Stimulated activated CD4-positive, alpha-beta T cell treated with anti-CD3 and anti-CD28 coated beads, Interleukin-1b, Interleukin-23, amount 100 ng/mL, for 48 hours (primary cell): ENCODE measurements around the gene PSTPIP1.

Experiments
- DNase-seq: peaks from one replicate; pipeline ENCODE4 v3.0.0-alpha.2; 2020

PSTPIP1 gene

DNA sequence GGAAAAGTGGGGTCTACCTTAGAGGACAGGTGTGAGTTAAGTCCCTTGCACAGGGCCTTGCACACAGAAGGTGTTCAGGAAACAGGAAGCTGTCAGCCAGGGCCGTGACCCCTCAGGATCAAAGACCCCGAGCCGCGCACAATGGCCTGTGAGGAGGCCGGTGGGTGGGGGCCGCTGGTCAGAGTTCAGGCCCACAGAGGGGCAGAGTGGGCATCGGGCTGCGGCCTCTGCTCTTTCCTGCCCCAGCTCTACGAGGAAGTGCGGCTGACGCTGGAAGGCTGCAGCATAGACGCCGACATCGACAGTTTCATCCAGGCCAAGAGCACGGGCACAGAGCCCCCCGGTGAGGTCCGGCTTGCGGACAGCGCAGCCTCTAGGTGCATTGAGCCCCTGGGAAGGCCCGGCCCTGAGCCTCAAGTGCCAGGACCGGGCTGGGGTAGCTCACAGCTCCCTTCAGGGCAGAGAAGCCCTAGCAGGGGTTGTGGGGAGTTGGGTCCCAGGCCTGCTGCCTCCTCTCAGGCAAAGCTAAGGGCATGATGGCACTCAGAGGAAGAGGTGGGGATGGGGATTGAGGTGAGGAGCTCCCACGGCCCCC is 37.2 kb downstream of the PSTPIP1 start:
- DNase-seq: peak; percentile 1

GRCh38 chr15:77032647-77033416 is 37.9 kb downstream of the PSTPIP1 start:
- peak; percentile 1 for DNase-seq

DNA sequence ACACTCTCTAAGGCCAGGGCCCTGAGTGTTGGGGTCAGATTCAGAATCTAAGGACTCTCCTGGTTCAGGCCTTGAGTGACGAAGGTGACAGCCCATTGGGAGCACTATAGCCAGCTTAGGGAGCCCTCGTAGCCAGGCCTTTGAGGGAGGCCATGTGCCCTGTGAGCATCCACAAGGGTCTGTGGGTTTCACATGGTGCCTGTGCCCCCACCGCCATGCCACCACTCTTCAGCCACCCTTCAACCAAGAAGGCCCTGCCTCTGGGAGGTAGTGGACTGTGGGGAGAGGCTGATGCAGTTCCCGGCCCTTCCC is 38.4 kb downstream of the PSTPIP1 start:
- DNase-seq: peak; percentile 1

- DNase-seq: peak; percentile 1
These were observed 39.1 kb downstream of the PSTPIP1 start for GRCh38 chr15:77033729-77034671.

- peak; percentile 52 for DNase-seq
These were observed 40.0 kb downstream of the PSTPIP1 start for GRCh38 chr15:77034695-77035489.

- DNase-seq: no peak
These were observed 40.7 kb downstream of the PSTPIP1 start for GRCh38 chr15:77035584-77035983.

DNA sequence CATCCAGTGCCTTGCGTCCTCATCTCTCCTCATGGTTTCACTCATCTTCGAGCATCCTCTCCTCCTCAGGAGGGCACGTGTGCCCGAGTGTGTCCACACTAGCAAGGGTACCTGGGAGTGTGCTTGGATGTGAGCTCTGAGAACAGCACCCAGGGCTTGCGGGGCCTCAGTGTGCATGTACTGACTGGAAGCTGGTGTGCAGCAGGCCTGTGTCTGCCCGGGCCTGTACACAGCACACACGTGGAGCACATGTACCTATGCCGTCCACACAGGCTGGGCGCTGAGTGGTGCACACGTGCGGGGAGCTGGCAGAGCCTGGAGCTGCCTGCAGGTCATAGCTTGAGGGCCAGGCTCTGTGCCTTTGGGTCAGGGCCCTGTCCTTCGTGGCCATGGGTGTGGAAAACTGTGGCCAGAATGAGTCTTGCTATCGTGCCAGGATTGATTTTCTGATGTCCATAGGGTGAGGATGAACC is 41.1 kb downstream of the PSTPIP1 start:
- peak; percentile 1 for DNase-seq

DNA sequence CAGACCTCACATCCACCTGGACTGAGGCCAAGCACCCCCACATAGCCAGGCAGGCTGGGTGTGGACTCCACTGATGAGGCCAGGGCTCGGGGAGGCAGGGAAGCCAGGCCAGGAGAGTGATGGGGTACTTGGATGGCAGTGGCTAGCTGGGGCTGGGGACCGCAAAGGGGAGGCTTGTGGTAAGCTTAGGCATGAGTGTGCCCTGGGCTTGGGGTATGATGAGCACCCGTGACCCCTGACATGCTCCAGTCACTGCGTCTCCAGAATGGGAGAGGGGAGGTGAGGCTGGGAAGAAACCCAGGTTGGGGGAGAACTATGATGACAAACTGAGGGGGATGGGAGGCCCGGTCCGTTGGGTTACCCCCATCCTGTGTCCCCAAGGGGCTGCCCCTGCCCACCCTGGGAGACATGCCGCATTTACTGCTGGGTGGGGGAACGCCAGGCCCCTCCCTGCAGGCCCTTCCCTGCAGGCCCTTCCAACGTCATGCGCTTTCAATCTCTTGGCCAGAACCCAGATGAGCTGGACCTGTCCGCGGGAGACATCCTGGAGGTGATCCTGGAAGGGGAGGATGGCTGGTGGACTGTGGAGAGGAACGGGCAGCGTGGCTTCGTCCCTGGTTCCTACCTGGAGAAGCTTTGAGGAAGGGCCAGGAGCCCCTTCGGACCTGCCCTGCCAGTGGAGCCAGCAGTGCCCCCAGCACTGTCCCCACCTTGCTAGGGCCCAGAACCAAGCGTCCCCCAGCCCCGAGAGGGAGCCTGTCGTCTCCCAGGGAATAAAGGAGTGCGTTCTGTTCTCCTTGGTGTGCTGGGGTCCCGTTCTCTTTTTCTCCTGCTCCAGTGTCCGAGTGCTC is 41.8 kb downstream of the PSTPIP1 start:
- no peak for DNase-seq

- peak; percentile 3 for DNase-seq
These were observed 42.7 kb downstream of the PSTPIP1 start for GRCh38 chr15:77037388-77038209.

GRCh38 chr15:77038312-77039216 is 43.6 kb downstream of the PSTPIP1 start:
- no peak for DNase-seq

DNA sequence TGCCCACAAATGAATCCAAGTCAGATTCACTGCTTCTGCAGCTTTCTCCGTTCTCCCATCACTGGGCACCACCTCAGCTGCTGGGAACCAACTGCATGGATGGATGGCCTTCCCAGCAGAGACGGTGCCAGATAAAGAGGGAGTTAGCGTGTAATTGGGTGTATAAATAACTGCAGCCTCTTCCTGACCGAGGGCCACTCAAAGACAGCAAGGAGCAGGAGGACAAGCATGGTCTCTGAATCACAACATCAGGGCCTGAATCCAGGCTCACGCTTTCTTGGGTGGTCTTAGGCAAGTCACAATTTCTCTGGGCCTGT is 44.2 kb downstream of the PSTPIP1 start:
- no peak for DNase-seq

GRCh38 chr15:77039848-77040247 is 44.9 kb downstream of the PSTPIP1 start:
- DNase-seq: no peak

- DNase-seq: no peak
These were observed 45.7 kb downstream of the PSTPIP1 start for GRCh38 chr15:77040673-77041072.

DNA sequence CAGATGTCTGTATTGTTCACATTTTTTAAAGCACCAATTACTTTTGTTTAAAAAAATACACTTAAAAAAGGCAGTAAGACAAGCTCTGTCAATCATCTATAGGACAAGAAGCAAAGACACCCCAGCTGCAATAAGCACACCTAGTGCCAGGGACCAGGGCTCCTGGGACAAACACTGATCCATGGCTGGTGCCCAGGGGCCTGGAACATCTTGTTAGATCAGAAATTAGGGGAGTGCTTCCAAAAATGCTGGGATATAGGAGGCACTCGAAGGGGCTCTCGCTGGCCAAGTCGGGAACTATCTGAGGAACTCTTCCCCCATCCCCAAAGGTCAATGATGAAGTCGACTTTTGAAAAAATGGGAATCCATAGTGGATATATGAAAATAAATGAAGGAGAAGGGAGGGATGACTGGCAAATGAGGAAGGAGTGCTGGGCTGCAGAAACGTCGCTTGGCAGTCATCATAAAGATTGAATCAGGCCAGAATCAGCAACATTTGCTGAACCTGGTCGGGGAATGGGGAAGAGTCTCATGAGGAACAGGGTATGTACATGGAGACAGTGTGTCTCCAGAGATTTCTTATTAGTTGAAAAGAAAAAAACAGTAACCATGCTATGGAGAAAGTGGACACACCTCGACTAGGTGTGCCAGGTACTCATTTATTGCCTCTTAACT is 47.5 kb downstream of the PSTPIP1 start:
- no peak for DNase-seq

DNA sequence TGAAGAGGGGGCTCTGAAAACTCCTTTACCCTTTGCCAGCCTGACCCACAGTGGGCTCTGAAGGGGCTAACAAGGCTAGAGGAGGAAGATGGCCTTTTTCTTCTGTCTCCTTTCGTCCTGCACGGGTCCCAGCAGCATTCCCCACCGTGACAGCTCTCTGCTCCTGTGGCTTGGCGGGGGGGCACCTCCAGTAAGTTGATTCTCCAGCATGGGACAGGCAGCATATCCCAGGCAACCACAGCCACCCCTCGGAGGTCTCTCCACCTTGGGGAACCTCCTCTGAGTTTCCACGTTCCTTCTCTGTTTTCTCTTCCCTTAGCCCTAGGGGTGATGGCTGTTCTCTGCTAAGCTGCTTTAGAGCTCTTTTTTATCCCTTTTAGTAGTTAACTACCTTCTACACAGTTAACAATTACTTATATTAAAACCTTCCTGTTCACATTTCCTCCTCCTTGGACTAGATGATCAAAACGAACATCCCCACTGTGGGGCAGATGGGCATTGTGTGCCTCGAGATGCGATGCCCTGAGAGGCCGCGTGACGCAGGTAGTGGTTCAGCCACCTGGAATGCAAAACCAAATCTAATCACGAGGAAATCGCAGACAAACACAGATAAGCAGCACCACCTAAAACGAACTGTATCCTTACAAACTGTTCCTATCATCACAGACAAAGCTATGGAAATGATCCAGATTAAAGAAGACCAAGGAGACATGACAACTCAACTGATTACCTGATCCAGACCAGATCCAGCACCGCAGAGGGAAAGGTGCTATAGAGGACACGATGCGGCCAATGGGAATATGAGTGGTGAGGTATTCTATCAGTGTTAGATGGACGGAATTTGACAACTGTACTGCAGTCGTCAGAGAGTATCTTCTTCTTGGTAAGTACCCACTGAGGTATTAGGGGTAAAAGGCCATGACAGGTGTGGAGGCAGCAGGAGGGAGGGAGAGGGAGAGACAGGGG is 48.3 kb downstream of the PSTPIP1 start:
- no peak for DNase-seq

DNA sequence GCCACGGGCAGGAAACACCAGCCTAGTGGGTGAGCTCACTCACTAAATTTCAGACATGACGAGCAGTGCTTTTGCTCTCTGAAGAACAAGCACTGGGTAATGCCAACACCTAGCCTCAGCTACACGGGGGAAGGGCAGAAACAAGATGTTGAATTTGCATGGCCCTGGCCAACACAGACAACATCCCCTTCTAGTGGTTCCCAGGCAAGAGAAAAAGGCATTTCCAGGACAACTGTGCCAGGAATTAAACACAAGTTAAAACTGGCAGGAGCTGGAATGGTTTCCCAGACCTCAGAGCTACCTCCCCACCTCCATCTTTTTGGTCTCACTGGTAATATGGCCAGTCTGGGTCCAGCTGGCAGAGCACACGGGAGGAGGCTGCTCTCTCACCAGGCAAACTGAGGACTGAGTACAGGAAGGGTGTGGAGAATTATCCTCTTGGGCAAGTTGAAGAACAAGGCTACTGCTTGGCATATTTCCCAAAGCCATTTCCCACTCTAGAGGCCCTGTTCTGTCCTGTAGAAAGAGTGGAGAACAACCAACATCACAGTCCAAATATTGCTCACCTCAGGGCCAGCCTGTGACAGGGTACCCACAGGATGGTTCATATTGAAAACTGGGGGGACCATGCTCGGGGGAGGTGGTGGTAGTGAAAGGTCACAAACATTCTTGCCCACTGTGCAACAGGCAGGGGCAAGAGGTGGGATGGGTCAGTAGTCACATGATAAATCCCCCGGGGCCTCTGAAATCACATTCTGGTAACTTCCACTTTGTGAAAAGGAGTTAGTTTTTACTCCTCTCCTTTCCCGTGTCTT is 49.5 kb downstream of the PSTPIP1 start:
- no peak for DNase-seq

GRCh38 chr15:77045985-77046384 is 51.1 kb downstream of the PSTPIP1 start:
- no peak for DNase-seq
